ENCODE measurements around the gene TCF7.

DNA sequence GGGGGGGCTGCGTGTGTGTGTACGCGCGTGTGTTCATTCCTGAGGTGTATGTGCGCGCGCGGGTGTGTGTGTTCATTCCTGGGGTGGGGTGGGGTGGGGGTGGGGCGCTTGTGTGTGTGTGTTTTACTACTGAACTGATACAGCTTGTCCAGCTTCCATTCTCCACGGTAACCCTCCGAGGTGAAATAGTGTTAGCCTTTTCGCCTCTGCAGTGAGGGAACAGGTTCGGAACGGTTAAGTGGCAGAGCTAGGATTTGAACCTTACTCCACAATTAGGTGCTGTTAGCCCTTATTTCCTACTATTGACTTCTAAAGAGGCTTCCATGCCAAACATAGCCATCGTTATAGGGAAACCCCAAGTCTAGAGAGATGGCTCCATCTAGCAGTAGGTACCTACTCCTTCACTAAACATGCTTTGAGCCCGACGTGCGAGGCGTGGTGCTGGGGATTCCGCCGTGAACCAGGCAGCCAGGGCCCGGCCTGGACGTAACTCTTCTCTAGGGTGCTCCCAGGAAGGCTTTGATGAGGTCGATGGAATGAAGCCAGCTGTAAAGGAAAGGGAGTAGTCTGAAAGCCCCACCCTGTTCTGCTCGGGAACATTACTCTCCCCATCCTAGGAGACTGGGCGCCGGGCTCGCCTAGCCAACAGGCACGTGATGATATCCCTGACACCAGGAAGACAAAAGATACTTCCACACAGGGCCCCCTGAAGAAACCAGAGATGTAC is 63.1 kb downstream of the TCF7 start:
- TF ChIP-seq, protein P1, sequence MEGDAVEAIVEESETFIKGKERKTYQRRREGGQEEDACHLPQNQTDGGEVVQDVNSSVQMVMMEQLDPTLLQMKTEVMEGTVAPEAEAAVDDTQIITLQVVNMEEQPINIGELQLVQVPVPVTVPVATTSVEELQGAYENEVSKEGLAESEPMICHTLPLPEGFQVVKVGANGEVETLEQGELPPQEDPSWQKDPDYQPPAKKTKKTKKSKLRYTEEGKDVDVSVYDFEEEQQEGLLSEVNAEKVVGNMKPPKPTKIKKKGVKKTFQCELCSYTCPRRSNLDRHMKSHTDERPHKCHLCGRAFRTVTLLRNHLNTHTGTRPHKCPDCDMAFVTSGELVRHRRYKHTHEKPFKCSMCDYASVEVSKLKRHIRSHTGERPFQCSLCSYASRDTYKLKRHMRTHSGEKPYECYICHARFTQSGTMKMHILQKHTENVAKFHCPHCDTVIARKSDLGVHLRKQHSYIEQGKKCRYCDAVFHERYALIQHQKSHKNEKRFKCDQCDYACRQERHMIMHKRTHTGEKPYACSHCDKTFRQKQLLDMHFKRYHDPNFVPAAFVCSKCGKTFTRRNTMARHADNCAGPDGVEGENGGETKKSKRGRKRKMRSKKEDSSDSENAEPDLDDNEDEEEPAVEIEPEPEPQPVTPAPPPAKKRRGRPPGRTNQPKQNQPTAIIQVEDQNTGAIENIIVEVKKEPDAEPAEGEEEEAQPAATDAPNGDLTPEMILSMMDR (conservative IDR thresholded peaks at IDR 0.05): no peak
- TF ChIP-seq ZFX (IDR thresholded peaks at IDR 0.05): no peak

Data from C4-2B (cell line).